Vagina (tissue), 2 donors: ENCODE data around the gene TNNT3.

Experiments
- POLR2A ChIP-seq, 2 donors: fragments of 450-650 bp; IDR thresholded peaks; one replicate each; pipeline ENCODE4 v1.6.1; 2017; ENCODE audit warnings: antibody characterized with exemption in 2 of 2, mild to moderate bottlenecking in 2 of 2, moderate library complexity in 2 of 2
- POLR2AphosphoS5 ChIP-seq, 2 donors: sonication (generic); formaldehyde crosslinking; IDR thresholded peaks; one replicate each; pipeline ENCODE4 v1.9.0; 2017; ENCODE audit warnings: antibody characterized with exemption in 2 of 2, mild to moderate bottlenecking in 2 of 2, low read depth in 1 of 2; ENCODE audit not compliant: insufficient read depth in 1 of 2
- TF ChIP-seq, protein P1 (sequence below), 3 experiments: fragments of 450-650 bp in 2 of 3; fragments of 200-600 bp in 1 of 3; sonication (generic) in 1 of 3; IDR thresholded peaks; one replicate each; pipeline ENCODE4 v1.5.1; 2017 to 2019; ENCODE audit warnings: antibody characterized with exemption in 3 of 3, mild to moderate bottlenecking in 2 of 3, moderate library complexity in 2 of 3

DNA sequence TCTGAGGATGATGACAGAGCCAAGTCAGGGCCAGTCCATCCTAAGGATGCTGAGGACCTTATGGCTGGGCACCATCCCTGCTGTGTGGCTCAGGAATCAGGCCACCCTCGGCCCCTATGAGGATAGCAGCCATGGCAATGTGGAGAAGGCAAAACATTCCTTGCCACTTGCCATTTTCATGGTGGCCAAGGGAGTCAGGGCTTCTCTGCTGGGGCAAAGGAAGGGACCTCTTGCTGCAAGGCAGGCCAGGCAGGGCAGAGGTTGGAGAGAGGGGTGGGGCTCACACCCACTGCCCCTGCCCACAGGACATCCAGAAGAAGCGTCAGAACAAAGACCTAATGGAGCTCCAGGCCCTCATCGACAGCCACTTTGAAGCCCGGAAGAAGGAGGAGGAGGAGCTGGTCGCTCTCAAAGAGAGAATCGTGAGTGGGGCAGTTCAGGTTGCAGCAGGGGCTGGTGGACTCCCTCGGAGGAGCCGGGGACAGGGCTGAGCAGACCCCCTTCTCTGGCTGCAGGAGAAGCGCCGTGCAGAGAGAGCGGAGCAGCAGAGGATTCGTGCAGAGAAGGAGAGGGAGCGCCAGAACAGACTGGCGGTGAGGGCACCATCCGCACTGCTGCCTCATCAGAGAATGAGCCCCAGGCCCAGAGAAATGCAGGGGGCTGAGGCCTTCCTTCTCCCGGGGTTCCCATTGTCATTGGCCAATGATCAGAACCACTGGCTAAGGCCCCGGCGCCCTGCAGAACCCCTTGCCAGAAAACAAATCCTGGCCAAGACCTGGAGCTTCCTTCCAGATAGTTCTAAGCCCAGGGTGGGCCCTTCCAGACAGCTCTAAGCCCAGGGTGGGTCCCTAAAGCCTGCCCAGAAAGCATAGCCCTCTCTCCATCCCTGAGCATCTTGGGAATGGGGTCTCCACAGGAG lies 14.2 kb downstream of the TNNT3 start:
- TF ChIP-seq POLR2A (IDR thresholded peaks at IDR 0.05): no peak
- TF ChIP-seq, protein P1, sequence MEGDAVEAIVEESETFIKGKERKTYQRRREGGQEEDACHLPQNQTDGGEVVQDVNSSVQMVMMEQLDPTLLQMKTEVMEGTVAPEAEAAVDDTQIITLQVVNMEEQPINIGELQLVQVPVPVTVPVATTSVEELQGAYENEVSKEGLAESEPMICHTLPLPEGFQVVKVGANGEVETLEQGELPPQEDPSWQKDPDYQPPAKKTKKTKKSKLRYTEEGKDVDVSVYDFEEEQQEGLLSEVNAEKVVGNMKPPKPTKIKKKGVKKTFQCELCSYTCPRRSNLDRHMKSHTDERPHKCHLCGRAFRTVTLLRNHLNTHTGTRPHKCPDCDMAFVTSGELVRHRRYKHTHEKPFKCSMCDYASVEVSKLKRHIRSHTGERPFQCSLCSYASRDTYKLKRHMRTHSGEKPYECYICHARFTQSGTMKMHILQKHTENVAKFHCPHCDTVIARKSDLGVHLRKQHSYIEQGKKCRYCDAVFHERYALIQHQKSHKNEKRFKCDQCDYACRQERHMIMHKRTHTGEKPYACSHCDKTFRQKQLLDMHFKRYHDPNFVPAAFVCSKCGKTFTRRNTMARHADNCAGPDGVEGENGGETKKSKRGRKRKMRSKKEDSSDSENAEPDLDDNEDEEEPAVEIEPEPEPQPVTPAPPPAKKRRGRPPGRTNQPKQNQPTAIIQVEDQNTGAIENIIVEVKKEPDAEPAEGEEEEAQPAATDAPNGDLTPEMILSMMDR (IDR thresholded peaks at IDR 0.05): no peak
- no peak for TF ChIP-seq POLR2AphosphoS5 (IDR thresholded peaks at IDR 0.05; ENCODE audit: insufficient read depth in 1 of 2, low read depth in 1 of 2)
